Activated naive CD4-positive, alpha-beta T cell treated with anti-CD3 and anti-CD28 coated beads for 36 hours (primary cell): ENCODE measurements around the gene OSBPL5. TPM values are rescaled to one million over a fixed set of nuclear protein-coding genes. Genes with fewer than 3 reads are reported as not detected.
"Not testable (repeated sequence)": the region's sequence is repeated elsewhere in the genome, so short reads cannot be mapped to it uniquely, and the experiment has no call there.

Source experiments
- CTCF ChIA-PET: fragments of 350-600 bp; sonication (Branson Sonifier 250); formaldehyde crosslinking; loops from one replicate; lab custom pipeline; 2021; ENCODE audit warnings: antibody characterized with exemption; lab: Charles Lee
- DNase-seq: peaks from one replicate; pipeline ENCODE4 v3.0.0-alpha.2; 2020
- H3K27ac Mint-ChIP-seq: one replicate; pipeline ENCODE4 v1.8.0; 2021; ENCODE audit warnings: mild to moderate bottlenecking, mixed read lengths
- H3K27me3 Mint-ChIP-seq: one replicate; pipeline ENCODE4 v1.8.0; 2021; ENCODE audit warnings: low read depth, mixed read lengths
- H3K36me3 Mint-ChIP-seq: one replicate; pipeline ENCODE4 v1.8.0; 2021; ENCODE audit warnings: low read depth, mixed read lengths
- H3K4me1 Mint-ChIP-seq: one replicate; pipeline ENCODE4 v1.8.0; 2021; ENCODE audit warnings: low read depth, mixed read lengths
- H3K4me3 Mint-ChIP-seq: one replicate; pipeline ENCODE4 v1.8.0; 2021; ENCODE audit warnings: mild to moderate bottlenecking, moderate library complexity, mixed read lengths
- H3K9me3 Mint-ChIP-seq: one replicate; pipeline ENCODE4 v1.8.0; 2021; ENCODE audit warnings: mixed read lengths
- intact Hi-C: fragments of 100-400 bp; cut with micrococcal nuclease; formaldehyde crosslinking; loops from one replicate; pipeline ENCODE4 v1.15.1; 2023
- total RNA-seq, 2 experiments: library from RNA; stranded (reverse); gene quantifications; one replicate each; pipeline ENCODE4 v1.2.3, GENCODE V29; 2021

Gene OSBPL5
- total RNA-seq, 2 experiments from 2014 or later: 3.5 to 3.9 TPM

GRCh38 chr11:3120071-3120792 lies 44.9 kb downstream of the OSBPL5 start:
- no peak for DNase-seq
- Mint-ChIP-seq H3K27me3 (no peaks in the 10 kb centered on the region), H3K27ac (no peak overlapping the region), H3K9me3 (peaks cover 2% of the 10 kb centered on the region), H3K4me3 (no peak overlapping the region), H3K36me3 (peaks cover 3% of the 10 kb centered on the region), H3K4me1 (no peaks in the 10 kb centered on the region)
- intact Hi-C loops: no loop called here
- CTCF ChIA-PET: no interaction called here

DNA sequence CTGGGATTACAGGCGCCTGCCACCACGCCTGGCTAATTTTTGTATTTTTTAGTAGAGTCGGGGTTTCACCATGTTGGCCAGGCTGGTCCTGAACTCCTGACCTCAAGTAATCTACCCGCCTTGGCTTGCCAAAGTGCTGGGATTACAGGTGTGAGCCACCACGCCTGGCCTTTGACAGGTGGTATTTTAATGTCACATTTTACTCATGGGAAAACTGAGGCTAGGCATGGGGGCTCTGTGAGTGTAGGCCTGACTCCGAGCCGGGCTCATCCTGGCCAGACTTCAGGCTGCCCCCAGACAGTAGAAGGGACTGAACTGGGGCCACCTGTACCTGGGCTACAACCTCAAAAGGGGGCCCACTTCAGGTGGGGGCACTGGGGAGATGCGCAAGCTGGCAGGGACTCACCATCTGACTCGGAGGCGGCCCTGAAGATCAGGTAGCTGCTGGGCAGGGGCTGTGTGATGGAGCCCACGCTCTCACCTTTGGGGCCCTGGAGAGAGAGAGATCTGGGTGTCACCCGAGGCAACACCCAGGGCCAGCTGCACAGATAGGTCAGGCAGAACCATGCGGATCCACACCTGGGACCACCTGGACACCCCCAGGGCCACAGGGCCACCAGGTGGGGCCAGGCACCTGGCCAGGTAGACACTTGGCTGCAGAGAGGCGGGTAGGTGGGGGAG lies 45.8 kb downstream of the OSBPL5 start:
- CTCF ChIA-PET: no interaction called here
- Mint-ChIP-seq H3K4me1 (no peaks in the 10 kb centered on the region), H3K9me3 (peaks cover 5% of the 10 kb centered on the region), H3K27me3 (no peaks in the 10 kb centered on the region), H3K27ac (no peak overlapping the region), H3K36me3 (peaks cover 7% of the 10 kb centered on the region), H3K4me3 (no peak overlapping the region)
- no peak for DNase-seq
- intact Hi-C loops: no loop called here

DNA sequence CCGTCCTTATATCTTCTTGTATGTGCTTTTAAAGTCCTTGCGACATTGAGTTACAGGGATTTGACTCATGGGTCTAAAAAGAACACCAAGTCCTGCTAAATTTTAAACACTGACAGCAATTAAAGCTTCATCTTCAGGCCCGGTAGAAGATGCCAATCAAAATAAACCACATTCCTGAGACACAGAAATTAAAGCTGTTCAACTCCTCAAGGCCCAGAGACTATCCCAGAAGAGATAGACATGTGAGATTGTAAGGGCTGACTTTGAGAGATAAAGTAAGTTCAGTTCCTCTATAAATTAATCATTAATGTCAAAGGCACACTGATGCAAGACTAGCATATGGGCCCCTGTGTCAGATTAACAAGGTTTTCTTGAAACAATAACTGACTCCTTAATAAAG lies 49.8 kb downstream of the OSBPL5 start:
- Mint-ChIP-seq H3K36me3 (peaks cover 10% of the 10 kb centered on the region), H3K9me3 (peaks cover 11% of the 10 kb centered on the region), H3K27ac (no peak overlapping the region), H3K27me3 (no peaks in the 10 kb centered on the region), H3K4me3 (no peak overlapping the region), H3K4me1 (no peaks in the 10 kb centered on the region)
- DNase-seq: no peak
- intact Hi-C loops: no loop called here
- CTCF ChIA-PET: no interaction called here

DNA sequence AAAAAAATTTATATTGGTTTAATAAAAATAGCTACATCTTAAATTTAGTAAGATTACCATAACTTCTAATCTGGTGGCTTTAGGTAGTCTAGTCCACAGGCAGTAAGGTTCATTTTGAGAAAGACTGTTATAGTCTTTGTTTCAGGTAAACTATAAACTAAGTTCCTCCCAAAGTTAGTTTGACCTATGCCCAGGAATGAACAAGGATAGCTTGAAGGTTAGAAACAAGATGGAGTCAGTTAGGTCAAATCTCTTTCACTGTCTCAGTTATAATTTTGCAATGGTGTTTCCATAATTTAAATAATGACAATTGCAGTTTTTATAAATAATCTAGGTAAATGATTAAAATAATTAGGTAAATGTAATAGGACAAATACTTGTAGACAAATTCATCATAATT lies 51.4 kb downstream of the OSBPL5 start:
- H3K27me3 Mint-ChIP-seq, DNase-seq, H3K27ac Mint-ChIP-seq, H3K4me3 Mint-ChIP-seq, H3K4me1 Mint-ChIP-seq, intact Hi-C loops: not testable (repeated sequence)
- Mint-ChIP-seq H3K36me3 (peaks cover 10% of the 10 kb centered on the region), H3K9me3 (peaks cover 11% of the 10 kb centered on the region)
- CTCF ChIA-PET: interaction anchor here (0.7 to 0.9 kb wide), 2 partner anchors 102 to 346 kb away, joined by 3 to 5 read pairs; no protein-coding TSS in a partner anchor

- CTCF ChIA-PET: interaction anchor here (0.5 to 0.9 kb wide), 5 partner anchors 11 to 565 kb away, joined by 3 to 5 read pairs (median 3); no protein-coding TSS in a partner anchor
- Mint-ChIP-seq H3K9me3 (peaks cover 11% of the 10 kb centered on the region), H3K4me3 (no peak overlapping the region), H3K27me3 (no peaks in the 10 kb centered on the region), H3K27ac (no peak overlapping the region), H3K36me3 (peaks cover 10% of the 10 kb centered on the region), H3K4me1 (no peaks in the 10 kb centered on the region)
- DNase-seq: no peak
- intact Hi-C loops: loop anchor here (2.0 kb wide), 1 partner anchor 53 kb away; the partner anchor contains the start of gene OSBPL5
Measured at GRCh38 chr11:3111919-3112690, 53.0 kb downstream of the OSBPL5 start.

GRCh38 chr11:3111466-3111865 lies 53.6 kb downstream of the OSBPL5 start:
- DNase-seq: no peak
- CTCF ChIA-PET: interaction anchor here (0.5 to 2.5 kb wide), 8 partner anchors 12 to 564 kb away, joined by 3 to 17 read pairs (median 3); no protein-coding TSS in a partner anchor
- Mint-ChIP-seq H3K9me3 (peaks cover 11% of the 10 kb centered on the region), H3K27me3 (no peaks in the 10 kb centered on the region), H3K36me3 (peaks cover 10% of the 10 kb centered on the region), H3K4me3 (no peak overlapping the region), H3K27ac (no peak overlapping the region), H3K4me1 (no peaks in the 10 kb centered on the region)
- intact Hi-C loops: loop anchor here (2.0 kb wide), 1 partner anchor 53 kb away; the partner anchor contains the start of gene OSBPL5

- no peak overlapping the region for H3K4me3 Mint-ChIP-seq
- peaks cover 6% of the 10 kb centered on the region for H3K36me3 Mint-ChIP-seq
- H3K27ac Mint-ChIP-seq: no peak overlapping the region
- CTCF ChIA-PET: interaction anchor here (0.8 to 2.5 kb wide), 5 partner anchors 48 to 105 kb away, joined by 3 to 17 read pairs (median 3); no protein-coding TSS in a partner anchor
- DNase-seq: peak; percentile 64
- no peaks in the 10 kb centered on the region for H3K27me3 Mint-ChIP-seq
- H3K4me1 Mint-ChIP-seq: no peaks in the 10 kb centered on the region
- intact Hi-C loops: loop anchor here (1.0 to 2.0 kb wide), 2 partner anchors 55 to 107 kb away; partner anchors contain the start of gene OSBPL5
- H3K9me3 Mint-ChIP-seq: peaks cover 8% of the 10 kb centered on the region
Measured at GRCh38 chr11:3109921-3110706, 55.0 kb downstream of the OSBPL5 start.

DNA sequence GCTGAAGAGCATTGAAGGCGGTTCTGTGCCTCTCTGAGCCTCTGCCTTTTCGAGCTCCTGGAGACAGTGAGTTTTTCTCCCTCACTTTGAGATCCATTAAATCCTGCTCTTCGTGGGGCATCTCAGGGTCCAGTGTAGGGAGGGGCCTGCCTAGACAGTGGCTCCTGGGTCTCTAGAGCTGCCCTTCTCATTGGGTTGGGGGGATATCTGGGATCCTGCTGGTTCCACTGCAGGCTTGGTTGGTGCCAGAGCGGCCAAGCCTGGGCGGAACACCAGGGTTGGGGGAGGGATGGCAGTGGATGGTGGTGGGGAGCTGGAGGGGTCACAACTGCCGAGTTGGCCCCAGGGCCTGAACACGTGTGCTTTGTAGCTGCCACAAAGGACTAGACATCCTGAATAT lies 55.7 kb downstream of the OSBPL5 start:
- CTCF ChIA-PET: interaction anchor here (2.0 to 2.5 kb wide), 2 partner anchors 101 to 106 kb away, joined by 8 to 17 read pairs; no protein-coding TSS in a partner anchor
- Mint-ChIP-seq H3K36me3 (peaks cover 4% of the 10 kb centered on the region), H3K4me1 (no peaks in the 10 kb centered on the region), H3K4me3 (no peak overlapping the region), H3K9me3 (peaks cover 6% of the 10 kb centered on the region), H3K27me3 (no peaks in the 10 kb centered on the region), H3K27ac (no peak overlapping the region)
- DNase-seq: peak; percentile 3
- intact Hi-C loops: no loop called here

DNA sequence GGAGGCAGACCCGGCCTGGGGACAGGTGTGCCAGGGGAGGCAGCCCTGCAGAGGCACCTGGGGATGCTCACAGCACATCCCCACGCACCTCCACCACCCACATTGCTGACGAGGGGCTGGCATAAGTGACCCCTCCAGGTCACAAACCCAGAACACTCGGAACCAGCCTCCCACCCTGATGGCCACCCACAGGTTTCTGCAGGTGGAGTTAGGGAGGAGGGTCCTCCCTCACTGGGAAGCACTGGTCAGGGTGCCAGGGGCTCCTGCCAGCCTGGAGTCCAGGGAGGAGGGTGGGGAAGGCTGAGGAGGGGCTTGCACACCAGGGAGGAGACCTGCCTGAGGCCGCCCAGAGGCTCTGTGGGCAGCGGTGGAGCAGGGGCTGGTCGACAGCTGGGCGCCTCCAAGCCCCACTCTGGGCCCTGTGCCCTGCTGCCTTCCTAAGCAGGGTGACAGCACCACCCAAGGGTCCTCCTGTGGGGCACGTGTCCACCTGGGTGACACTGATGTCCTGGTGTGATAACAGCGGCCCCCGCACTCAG lies 56.9 kb downstream of the OSBPL5 start:
- intact Hi-C loops: no loop called here
- Mint-ChIP-seq H3K27me3 (no peaks in the 10 kb centered on the region), H3K4me3 (no peak overlapping the region), H3K9me3 (no peaks in the 10 kb centered on the region), H3K4me1 (no peaks in the 10 kb centered on the region), H3K27ac (no peak overlapping the region), H3K36me3 (no peaks in the 10 kb centered on the region)
- CTCF ChIA-PET: no interaction called here
- DNase-seq: no peak

DNA sequence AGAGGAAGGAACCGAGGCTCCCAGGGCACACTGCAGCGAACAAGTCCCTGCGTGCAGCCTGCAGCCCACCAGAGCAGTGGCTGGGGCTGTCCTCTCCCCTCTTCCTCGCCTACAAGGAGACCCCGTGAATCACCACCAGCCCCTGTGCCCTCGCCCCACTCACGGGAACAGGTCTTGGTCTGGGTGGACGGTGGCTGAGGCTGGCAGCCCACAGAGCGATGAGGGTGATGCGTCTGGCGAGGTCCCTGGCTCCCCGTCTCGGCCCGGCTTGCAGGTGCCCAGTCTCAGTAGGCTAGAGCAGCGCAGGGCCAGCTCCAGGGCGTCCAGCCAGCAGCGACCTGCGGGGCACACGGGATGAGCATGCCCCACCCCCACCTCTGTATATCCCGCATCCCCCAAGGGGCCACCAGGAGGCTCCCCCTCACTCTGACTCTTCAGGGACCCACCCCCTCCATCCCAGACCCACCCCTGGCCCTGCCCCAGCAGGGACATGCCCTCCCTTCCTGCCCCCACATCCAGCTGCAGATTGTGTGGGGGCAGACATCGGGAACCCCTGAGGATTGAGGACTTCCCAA lies 57.4 kb downstream of the OSBPL5 start:
- no peak overlapping the region for H3K4me3 Mint-ChIP-seq
- no peaks in the 10 kb centered on the region for H3K27me3 Mint-ChIP-seq
- no peak for DNase-seq
- H3K9me3 Mint-ChIP-seq: no peaks in the 10 kb centered on the region
- CTCF ChIA-PET: no interaction called here
- H3K36me3 Mint-ChIP-seq: no peaks in the 10 kb centered on the region
- no peak overlapping the region for H3K27ac Mint-ChIP-seq
- intact Hi-C loops: no loop called here
- H3K4me1 Mint-ChIP-seq: no peaks in the 10 kb centered on the region
